A172 (cell line): ENCODE data around the gene INSM2. TPM values are rescaled to one million over a fixed set of nuclear protein-coding genes. Genes with fewer than 3 reads are reported as not detected.
A peak's percentile ranks its signal among the peaks of the same experiment; 100 is the strongest.

Source experiments
- DNase-seq: peaks from one replicate; pipeline ENCODE4 v3.0.0-alpha.2; 2015; ENCODE audit warnings: low spot score
- total RNA-seq: library from RNA; depleted of rRNA; stranded (reverse); fragments of >200 nt; shearing (Covaris generic); gene quantifications from 2 replicates; pipeline ENCODE4 v1.2.3, GENCODE V29; 2014; rRNA removed

The INSM2 gene
- total RNA-seq = 0.10 and 0.17 TPM in 2 replicates

GRCh38 chr14:35533357-35534207 lies at the start of gene INSM2:
Gene INSM2 (plus strand): TSS chr14:35534164. CDS start chr14:35534253, 89 bp downstream.
- DNase-seq = peak; percentile 47

- DNase-seq = no peak
Observed at GRCh38 chr14:35492569-35493014, 41.4 kb upstream of the INSM2 start.

GRCh38 chr14:35495278-35495677 lies 38.7 kb upstream of the INSM2 start:
- no peak for DNase-seq

- DNase-seq = no peak
Observed at GRCh38 chr14:35499180-35499579, 34.8 kb upstream of the INSM2 start.

- DNase-seq = no peak
Observed at GRCh38 chr14:35503646-35504045, 30.3 kb upstream of the INSM2 start.

- no peak for DNase-seq
Observed at GRCh38 chr14:35504260-35504659, 29.7 kb upstream of the INSM2 start.

- no peak for DNase-seq
Observed at GRCh38 chr14:35506461-35506860, 27.5 kb upstream of the INSM2 start.

- DNase-seq = peak; percentile 38
Observed at GRCh38 chr14:35506927-35507326, 27.0 kb upstream of the INSM2 start.

GRCh38 chr14:35509846-35510245 lies 24.1 kb upstream of the INSM2 start:
- DNase-seq = no peak

GRCh38 chr14:35512765-35513164 lies 21.2 kb upstream of the INSM2 start:
- no peak for DNase-seq

GRCh38 chr14:35515916-35516315 lies 18.0 kb upstream of the INSM2 start:
- no peak for DNase-seq

- no peak for DNase-seq
Observed at GRCh38 chr14:35519986-35520385, 14.0 kb upstream of the INSM2 start.

GRCh38 chr14:35525695-35526094 lies 8.3 kb upstream of the INSM2 start:
- no peak for DNase-seq

GRCh38 chr14:35526962-35527361 lies 7.0 kb upstream of the INSM2 start:
- DNase-seq = no peak

- no peak for DNase-seq
Observed at GRCh38 chr14:35531960-35532747, 1.8 kb upstream of the INSM2 start.

- DNase-seq = no peak
Observed at GRCh38 chr14:35532783-35533356, 1.1 kb upstream of the INSM2 start.

- DNase-seq = no peak
Observed at GRCh38 chr14:35534208-35534872, 376 bp downstream of the INSM2 start.

GRCh38 chr14:35534873-35535482 lies 1.0 kb downstream of the INSM2 start:
- DNase-seq = peak; percentile 14

GRCh38 chr14:35535483-35536112 lies 1.6 kb downstream of the INSM2 start:
- no peak for DNase-seq

- DNase-seq = no peak
Observed at GRCh38 chr14:35539969-35540368, 6.0 kb downstream of the INSM2 start.

- DNase-seq = no peak
Observed at GRCh38 chr14:35543006-35543405, 9.0 kb downstream of the INSM2 start.
